GM18508 (cell line): ENCODE results near the gene STX16.

Experiments
- ATAC-seq: cut with Tn5 transposase; IDR thresholded peaks from one replicate; pipeline ENCODE4 v1.9.1; 2021; ENCODE audit warnings: moderate number of reproducible peaks; ENCODE audit not compliant: insufficient read depth, unreplicated experiment

STX16 gene

GRCh38 chr20:58707770-58708169, 56.7 kb downstream of the STX16 start:
- ATAC-seq = no peak

GRCh38 chr20:58708246-58708931, 57.3 kb downstream of the STX16 start:
- ATAC-seq = no peak

- ATAC-seq = no peak
Observed at GRCh38 chr20:58709013-58709702, 58.1 kb downstream of the STX16 start.

- ATAC-seq = no peak
Observed at GRCh38 chr20:58709703-58710039, 58.6 kb downstream of the STX16 start.

GRCh38 chr20:58710481-58711265, 59.6 kb downstream of the STX16 start:
- no peak for ATAC-seq

GRCh38 chr20:58711266-58712051, 60.4 kb downstream of the STX16 start:
- ATAC-seq = no peak

- ATAC-seq = no peak
Observed at GRCh38 chr20:58712151-58712791, 61.2 kb downstream of the STX16 start.

GRCh38 chr20:58712806-58713731, 62.0 kb downstream of the STX16 start:
- no peak for ATAC-seq

GRCh38 chr20:58713801-58714339, 62.8 kb downstream of the STX16 start:
- ATAC-seq = no peak

- ATAC-seq = no peak
Observed at GRCh38 chr20:58714340-58714922, 63.3 kb downstream of the STX16 start.

- no peak for ATAC-seq
Observed at GRCh38 chr20:58714923-58715351, 63.9 kb downstream of the STX16 start.

GRCh38 chr20:58715391-58715800, 64.3 kb downstream of the STX16 start:
- no peak for ATAC-seq

- no peak for ATAC-seq
Observed at GRCh38 chr20:58715801-58716475, 64.9 kb downstream of the STX16 start.

- ATAC-seq = no peak
Observed at GRCh38 chr20:58716476-58717277, 65.6 kb downstream of the STX16 start.

- ATAC-seq = no peak
Observed at GRCh38 chr20:58717278-58718091, 66.4 kb downstream of the STX16 start.

GRCh38 chr20:58718121-58718563, 67.1 kb downstream of the STX16 start:
- ATAC-seq = no peak
